ENCODE data around the gene HMMR.
"Not testable (repeated sequence)": the region's sequence is repeated elsewhere in the genome, so short reads cannot be mapped to it uniquely, and the experiment has no call there.

HMMR gene, protein sequence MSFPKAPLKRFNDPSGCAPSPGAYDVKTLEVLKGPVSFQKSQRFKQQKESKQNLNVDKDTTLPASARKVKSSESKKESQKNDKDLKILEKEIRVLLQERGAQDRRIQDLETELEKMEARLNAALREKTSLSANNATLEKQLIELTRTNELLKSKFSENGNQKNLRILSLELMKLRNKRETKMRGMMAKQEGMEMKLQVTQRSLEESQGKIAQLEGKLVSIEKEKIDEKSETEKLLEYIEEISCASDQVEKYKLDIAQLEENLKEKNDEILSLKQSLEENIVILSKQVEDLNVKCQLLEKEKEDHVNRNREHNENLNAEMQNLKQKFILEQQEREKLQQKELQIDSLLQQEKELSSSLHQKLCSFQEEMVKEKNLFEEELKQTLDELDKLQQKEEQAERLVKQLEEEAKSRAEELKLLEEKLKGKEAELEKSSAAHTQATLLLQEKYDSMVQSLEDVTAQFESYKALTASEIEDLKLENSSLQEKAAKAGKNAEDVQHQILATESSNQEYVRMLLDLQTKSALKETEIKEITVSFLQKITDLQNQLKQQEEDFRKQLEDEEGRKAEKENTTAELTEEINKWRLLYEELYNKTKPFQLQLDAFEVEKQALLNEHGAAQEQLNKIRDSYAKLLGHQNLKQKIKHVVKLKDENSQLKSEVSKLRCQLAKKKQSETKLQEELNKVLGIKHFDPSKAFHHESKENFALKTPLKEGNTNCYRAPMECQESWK

DNA sequence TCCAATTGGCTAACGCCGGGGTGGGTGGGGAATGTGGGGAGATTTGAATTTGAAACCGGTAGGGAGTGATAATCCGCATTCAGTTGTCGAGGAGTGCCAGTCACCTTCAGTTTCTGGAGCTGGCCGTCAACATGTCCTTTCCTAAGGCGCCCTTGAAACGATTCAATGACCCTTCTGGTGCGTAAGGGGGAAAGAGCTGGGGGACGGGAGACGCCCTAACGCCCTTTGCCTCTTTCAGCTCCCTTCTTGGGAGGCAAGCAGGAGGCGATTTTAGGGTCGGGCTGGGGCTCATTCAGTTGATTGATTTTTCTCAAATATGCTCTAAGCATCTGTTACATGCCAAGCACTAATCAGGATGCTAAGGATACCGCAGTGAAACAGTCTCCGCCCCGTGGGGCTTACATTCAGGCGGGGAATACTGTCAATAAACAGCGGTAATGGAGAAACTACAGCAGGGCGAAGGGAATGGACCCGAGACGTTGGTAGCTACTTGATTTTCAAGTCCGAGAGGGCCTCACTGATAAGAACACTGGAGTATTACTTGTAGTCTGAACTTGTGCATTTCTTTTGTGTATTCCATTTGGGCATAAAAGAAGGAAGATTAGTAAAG lies at the start of gene HMMR:
TSS of gene HMMR (plus strand) at position 71 of the 610 bp plus-strand sequence. CDS start at position 132, 61 bp downstream.
- Mint-ChIP-seq H3K36me3 (peaks cover 3% of the 10 kb centered on the region), H3K4me1 (ENCODE audit: low read depth) (peaks cover 43% of the 10 kb centered on the region), H3K27me3 (no peaks in the 10 kb centered on the region), H3K4me3 (peak within 1 kb of the TSS; percentile 98), H3K27ac (peak within 1 kb of the TSS; percentile 99), H3K9me3 (ENCODE audit: low read depth) (no peaks in the 10 kb centered on the region)

DNA sequence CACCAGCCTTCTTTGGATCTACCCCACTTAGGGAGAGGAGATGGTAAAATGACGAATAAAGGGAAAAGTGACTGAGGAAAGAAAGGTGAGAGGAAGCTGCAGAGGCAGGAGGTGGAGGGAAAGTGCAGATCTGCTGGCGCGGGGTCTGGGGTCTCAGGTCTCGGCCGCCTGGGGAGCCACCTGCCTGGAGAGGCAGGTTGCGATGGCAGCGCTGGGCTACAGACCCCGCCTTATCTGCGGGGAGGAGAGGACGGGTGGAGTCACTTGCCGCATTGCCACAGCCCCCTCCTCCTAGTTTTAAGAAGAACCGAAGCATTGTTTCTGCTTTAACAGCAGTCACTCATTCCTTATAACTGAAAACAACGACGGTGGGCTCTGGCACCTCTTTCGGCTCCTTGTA lies 44.8 kb upstream of the HMMR start:
- H3K4me3 Mint-ChIP-seq; H3K36me3 Mint-ChIP-seq; H3K4me1 Mint-ChIP-seq (ENCODE audit: low read depth); H3K27ac Mint-ChIP-seq; H3K9me3 Mint-ChIP-seq (ENCODE audit: low read depth): not testable (repeated sequence)
- peaks cover 15% of the 10 kb centered on the region for H3K27me3 Mint-ChIP-seq

DNA sequence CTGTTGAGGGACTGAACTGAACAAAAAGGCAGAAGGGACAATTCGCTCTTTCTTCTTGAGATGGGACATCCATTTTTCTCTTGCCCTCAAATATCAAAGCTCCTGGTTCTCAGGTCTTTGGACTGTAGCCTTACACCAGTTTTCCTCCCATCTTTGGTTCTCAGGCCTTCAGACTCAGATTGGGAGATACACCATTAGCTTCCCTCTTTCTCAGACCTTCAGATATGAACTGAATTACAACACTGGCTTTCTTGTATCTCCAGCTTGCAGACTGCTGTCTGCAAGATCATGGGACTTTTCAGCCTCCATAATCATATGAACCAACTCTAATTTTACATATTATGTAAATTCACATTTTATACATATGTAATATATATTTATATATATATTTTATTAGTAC lies 35.6 kb upstream of the HMMR start:
- Mint-ChIP-seq H3K9me3 (ENCODE audit: low read depth) (no peaks in the 10 kb centered on the region), H3K27me3 (peaks cover 2% of the 10 kb centered on the region), H3K4me3 (no peak overlapping the region), H3K36me3 (no peaks in the 10 kb centered on the region), H3K27ac (no peak overlapping the region), H3K4me1 (ENCODE audit: low read depth) (peaks cover 6% of the 10 kb centered on the region)

DNA sequence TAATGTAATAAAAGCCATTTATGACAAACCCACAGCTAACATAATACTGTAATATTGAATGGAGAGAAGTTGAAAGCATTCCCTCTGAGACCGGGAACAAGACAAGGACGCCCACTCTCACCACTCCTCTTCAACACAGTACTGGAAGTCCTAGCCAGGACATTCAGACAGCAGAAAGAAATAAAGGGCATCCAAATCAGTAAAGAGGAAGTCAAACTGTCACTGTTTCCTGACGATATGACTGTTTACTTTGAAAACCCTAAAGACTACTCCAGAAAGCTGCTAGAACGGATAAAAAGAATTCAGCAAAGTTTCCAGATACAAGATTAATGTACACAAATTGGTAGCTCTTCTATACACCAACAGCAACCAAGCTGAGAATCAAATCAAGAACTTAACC lies 34.3 kb upstream of the HMMR start:
- not testable (repeated sequence) for H3K4me3 Mint-ChIP-seq; H3K4me1 Mint-ChIP-seq (ENCODE audit: low read depth); H3K36me3 Mint-ChIP-seq; H3K27me3 Mint-ChIP-seq; H3K9me3 Mint-ChIP-seq (ENCODE audit: low read depth); H3K27ac Mint-ChIP-seq

DNA sequence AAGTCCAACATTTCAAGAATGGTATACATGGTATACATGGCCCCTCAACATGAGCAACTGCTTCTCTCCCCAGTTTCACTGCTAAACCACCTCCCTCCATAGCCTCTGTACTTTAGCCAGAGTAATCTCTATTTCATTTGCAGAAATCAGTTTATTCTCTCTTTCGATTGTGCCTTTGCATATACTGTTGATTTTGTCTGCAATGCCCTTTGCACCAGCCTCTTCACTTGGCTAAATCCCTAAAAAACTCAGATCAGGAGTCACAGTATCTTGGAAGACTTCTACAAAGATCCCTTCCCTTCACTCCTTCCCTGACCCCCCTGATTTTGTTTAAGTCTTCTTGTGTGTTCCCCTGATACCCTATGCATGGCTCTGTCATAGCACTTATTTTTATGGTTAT lies 27.9 kb upstream of the HMMR start:
- Mint-ChIP-seq H3K4me1 (ENCODE audit: low read depth) (peaks cover 19% of the 10 kb centered on the region), H3K9me3 (ENCODE audit: low read depth) (no peaks in the 10 kb centered on the region), H3K27me3 (no peaks in the 10 kb centered on the region), H3K36me3 (no peaks in the 10 kb centered on the region), H3K4me3 (no peak overlapping the region), H3K27ac (no peak overlapping the region)

DNA sequence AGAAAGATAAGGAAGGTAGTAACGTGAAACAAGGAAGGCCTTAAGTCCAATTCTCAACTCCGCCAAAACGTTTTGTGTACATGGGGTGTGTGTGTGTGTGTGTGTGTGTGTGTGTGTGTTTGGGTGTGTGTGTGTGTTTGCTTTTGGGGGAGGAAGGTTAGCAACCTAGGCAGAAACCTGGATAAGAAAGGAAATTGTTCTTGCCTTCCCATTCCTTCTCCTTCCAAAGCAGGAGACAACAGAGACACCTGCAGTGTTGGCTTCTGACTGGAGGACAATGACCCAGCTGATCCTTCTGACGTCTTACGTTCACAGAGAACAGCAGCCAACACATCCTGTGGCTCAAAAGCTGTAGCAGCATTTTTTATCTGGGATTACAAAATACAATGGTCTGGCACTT lies 27.2 kb upstream of the HMMR start:
- Mint-ChIP-seq H3K36me3 (no peaks in the 10 kb centered on the region), H3K27ac (no peak overlapping the region), H3K4me1 (ENCODE audit: low read depth) (peaks cover 23% of the 10 kb centered on the region), H3K9me3 (ENCODE audit: low read depth) (no peaks in the 10 kb centered on the region), H3K27me3 (no peaks in the 10 kb centered on the region), H3K4me3 (no peak overlapping the region)

GRCh38 chr5:163434401-163434866 lies 26.0 kb upstream of the HMMR start:
- no peaks in the 10 kb centered on the region for H3K27me3 Mint-ChIP-seq

GRCh38 chr5:163436515-163436914 lies 23.9 kb upstream of the HMMR start:
- H3K4me1 Mint-ChIP-seq (ENCODE audit: low read depth), result peaks cover 51% of the 10 kb centered on the region
- no peaks in the 10 kb centered on the region for H3K27me3 Mint-ChIP-seq
- H3K9me3 Mint-ChIP-seq (ENCODE audit: low read depth), result no peaks in the 10 kb centered on the region

More at GRCh38 chr5:163434401-163434866, 26.0 kb upstream of the HMMR start:
- H3K36me3 Mint-ChIP-seq, result no peaks in the 10 kb centered on the region
- H3K27ac Mint-ChIP-seq, result peak overlapping the region; percentile 84
- no peaks in the 10 kb centered on the region for H3K9me3 Mint-ChIP-seq (ENCODE audit: low read depth)
- H3K4me3 Mint-ChIP-seq, result peak overlapping the region; percentile 15
- H3K4me1 Mint-ChIP-seq (ENCODE audit: low read depth), result peaks cover 34% of the 10 kb centered on the region

GRCh38 chr5:163437011-163437308 lies 23.5 kb upstream of the HMMR start:
- H3K36me3 Mint-ChIP-seq, result peaks cover 5% of the 10 kb centered on the region
- peaks cover 51% of the 10 kb centered on the region for H3K4me1 Mint-ChIP-seq (ENCODE audit: low read depth)
- H3K9me3 Mint-ChIP-seq (ENCODE audit: low read depth), result no peaks in the 10 kb centered on the region
- peak overlapping the region; percentile 96 for H3K27ac Mint-ChIP-seq
- no peaks in the 10 kb centered on the region for H3K27me3 Mint-ChIP-seq
- peak overlapping the region; percentile 92 for H3K4me3 Mint-ChIP-seq

More at GRCh38 chr5:163436515-163436914, 23.9 kb upstream of the HMMR start:
- peak overlapping the region; percentile 96 for H3K27ac Mint-ChIP-seq
- H3K36me3 Mint-ChIP-seq, result peaks cover 5% of the 10 kb centered on the region
- peak overlapping the region; percentile 92 for H3K4me3 Mint-ChIP-seq

- Mint-ChIP-seq H3K9me3 (ENCODE audit: low read depth) (no peaks in the 10 kb centered on the region), H3K27me3 (no peaks in the 10 kb centered on the region), H3K4me1 (ENCODE audit: low read depth) (peaks cover 52% of the 10 kb centered on the region), H3K36me3 (peaks cover 7% of the 10 kb centered on the region), H3K4me3 (peak within 1 kb of the TSS; percentile 92), H3K27ac (peak within 1 kb of the TSS; percentile 96)
Measured at GRCh38 chr5:163437309-163438182, 22.9 kb upstream of the HMMR start, which contains the start of gene CCNG1. Gene CCNG1 (plus strand): TSS chr5:163437595. CDS start chr5:163439257, 1,662 bp downstream.

- H3K4me1 Mint-ChIP-seq (ENCODE audit: low read depth), result peaks cover 50% of the 10 kb centered on the region
- no peaks in the 10 kb centered on the region for H3K27me3 Mint-ChIP-seq
- peak overlapping the region; percentile 92 for H3K4me3 Mint-ChIP-seq
- peak overlapping the region; percentile 70 for H3K27ac Mint-ChIP-seq
- H3K36me3 Mint-ChIP-seq, result peaks cover 7% of the 10 kb centered on the region
- H3K9me3 Mint-ChIP-seq (ENCODE audit: low read depth), result no peaks in the 10 kb centered on the region
Measured at GRCh38 chr5:163439092-163439425, 21.4 kb upstream of the HMMR start.

DNA sequence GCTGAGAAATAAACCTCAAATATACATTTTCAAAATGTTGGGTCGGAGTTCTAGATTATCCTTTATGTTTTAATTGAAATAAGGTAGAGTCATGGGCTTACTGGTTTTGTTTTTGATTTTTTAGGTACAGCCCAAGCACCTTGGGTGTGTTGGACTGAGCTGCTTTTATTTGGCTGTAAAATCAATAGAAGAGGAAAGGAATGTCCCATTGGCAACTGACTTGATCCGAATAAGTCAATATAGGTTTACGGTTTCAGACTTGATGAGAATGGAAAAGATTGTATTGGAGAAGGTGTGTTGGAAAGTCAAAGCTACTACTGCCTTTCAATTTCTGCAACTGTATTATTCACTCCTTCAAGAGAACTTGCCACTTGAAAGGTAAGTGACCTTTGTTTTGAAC lies 19.5 kb upstream of the HMMR start:
- H3K27ac Mint-ChIP-seq, result peak overlapping the region; percentile 72
- peaks cover 45% of the 10 kb centered on the region for H3K4me1 Mint-ChIP-seq (ENCODE audit: low read depth)
- H3K36me3 Mint-ChIP-seq, result peaks cover 7% of the 10 kb centered on the region
- H3K27me3 Mint-ChIP-seq, result no peaks in the 10 kb centered on the region
- H3K9me3 Mint-ChIP-seq (ENCODE audit: low read depth), result no peaks in the 10 kb centered on the region
- peak overlapping the region; percentile 32 for H3K4me3 Mint-ChIP-seq

- Mint-ChIP-seq H3K27ac (peak overlapping the region; percentile 10), H3K9me3 (ENCODE audit: low read depth) (no peaks in the 10 kb centered on the region), H3K27me3 (no peaks in the 10 kb centered on the region), H3K36me3 (peaks cover 10% of the 10 kb centered on the region), H3K4me3 (no peak overlapping the region), H3K4me1 (ENCODE audit: low read depth) (peaks cover 21% of the 10 kb centered on the region)
Measured at GRCh38 chr5:163444526-163444925, 15.9 kb upstream of the HMMR start.

- no peak overlapping the region for H3K27ac Mint-ChIP-seq
- peaks cover 13% of the 10 kb centered on the region for H3K4me1 Mint-ChIP-seq (ENCODE audit: low read depth)
- peaks cover 9% of the 10 kb centered on the region for H3K36me3 Mint-ChIP-seq
- no peaks in the 10 kb centered on the region for H3K27me3 Mint-ChIP-seq
- no peaks in the 10 kb centered on the region for H3K9me3 Mint-ChIP-seq (ENCODE audit: low read depth)
- H3K4me3 Mint-ChIP-seq, result no peak overlapping the region
Measured at GRCh38 chr5:163445345-163445744, 15.1 kb upstream of the HMMR start.
